Neural cell (in vitro differentiated cells): ENCODE measurements around the gene WDR77. TPM values are rescaled to one million over a fixed set of nuclear protein-coding genes. Genes with fewer than 3 reads are reported as not detected.

Experiments
- H2AFZ ChIP-seq: fragments of 200-600, 300-800 bp; sonication (generic), shearing (Covaris generic); 2 replicates; pipeline ENCODE4 v1.6.0; 2014; ENCODE audit warnings: low read depth, mild to moderate bottlenecking, antibody characterized with exemption, low read length, moderate library complexity
- H3F3A ChIP-seq: fragments of 200-600 bp; shearing (Covaris generic); 2 replicates; pipeline ENCODE4 v1.6.1; 2016; ENCODE audit warnings: mild to moderate bottlenecking, moderate library complexity, mixed read lengths, antibody characterized with exemption, low read length; ENCODE audit not compliant: insufficient read depth, poor library complexity, severe bottlenecking
- H3K27ac ChIP-seq: fragments of 200-600, 300-800 bp; sonication (generic), shearing (Covaris generic); 2 replicates; pipeline ENCODE4 v1.5.1; 2014; ENCODE audit warnings: mild to moderate bottlenecking, low read length, moderate library complexity
- H3K27me3 ChIP-seq: fragments of 300-800, 200-600 bp; sonication (generic), shearing (Covaris generic); 2 replicates; pipeline ENCODE4 v1.6.0; 2014; ENCODE audit warnings: mild to moderate bottlenecking, low read depth, low read length, moderate library complexity; ENCODE audit not compliant: insufficient read depth
- H3K36me3 ChIP-seq: fragments of 300-800, 200-600 bp; sonication (generic), shearing (Covaris generic); 2 replicates; pipeline ENCODE4 v1.5.1; 2014; ENCODE audit warnings: mild to moderate bottlenecking, antibody characterized with exemption, low read length, moderate library complexity; ENCODE audit not compliant: insufficient read depth
- H3K4me2 ChIP-seq: fragments of 300-800, 200-600 bp; sonication (generic), shearing (Covaris generic); 2 replicates; pipeline ENCODE4 v1.6.0; 2014; ENCODE audit warnings: mild to moderate bottlenecking, low read length
- H3K4me3 ChIP-seq: fragments of 300-800, 200-600 bp; sonication (generic), shearing (Covaris generic); 2 replicates; pipeline ENCODE4 v1.5.1; 2014; ENCODE audit warnings: mild to moderate bottlenecking, low read length, moderate library complexity
- H3K79me2 ChIP-seq: fragments of 200-600 bp; shearing (Covaris generic); replicated peaks from 2 replicates; pipeline ENCODE4 v1.6.0; 2014; ENCODE audit warnings: mild to moderate bottlenecking, low read length, moderate library complexity; ENCODE audit not compliant: insufficient read depth
- H3K9ac ChIP-seq: fragments of 300-800, 200-600 bp; sonication (generic), shearing (Covaris generic); 2 replicates; pipeline ENCODE4 v1.6.1; 2016; ENCODE audit warnings: mild to moderate bottlenecking, low read length, mixed read lengths
- H3K9me2 ChIP-seq: fragments of 200-600 bp; shearing (Covaris generic); 2 replicates; pipeline ENCODE4 v1.6.1; 2016; ENCODE audit warnings: mild to moderate bottlenecking, low read length, mixed read lengths; ENCODE audit not compliant: insufficient read depth
- H3K9me3 ChIP-seq: fragments of 200-600, 300-800 bp; sonication (generic), shearing (Covaris generic); 2 replicates; pipeline ENCODE4 v1.6.1; 2016; ENCODE audit warnings: mild to moderate bottlenecking, mixed run types, low read length, moderate library complexity, mixed read lengths
- H4K20me1 ChIP-seq: fragments of 200-600 bp; shearing (Covaris generic); 2 replicates; pipeline ENCODE4 v1.6.1; 2016; ENCODE audit warnings: mild to moderate bottlenecking, mixed run types; ENCODE audit not compliant: insufficient read depth
- CTCF ChIP-seq: fragments of 450-650 bp; IDR thresholded peaks from 2 replicates; pipeline ENCODE4 v1.5.1; 2014; ENCODE audit warnings: antibody characterized with exemption, mild to moderate bottlenecking, moderate library complexity; ENCODE audit not compliant: poor library complexity, severe bottlenecking
- EP300 ChIP-seq: fragments of 450-650 bp; conservative IDR thresholded peaks from 2 replicates; pipeline ENCODE4 v1.6.1; 2014; ENCODE audit warnings: antibody characterized with exemption, mild to moderate bottlenecking, moderate library complexity; ENCODE audit not compliant: poor library complexity, severe bottlenecking
- EZH2 ChIP-seq: fragments of 200-600, 300-800 bp; shearing (Covaris generic), sonication (generic); IDR thresholded peaks from 2 replicates; pipeline ENCODE4 v1.6.1; 2014; ENCODE audit warnings: antibody characterized with exemption, low read length, borderline replicate concordance, mild to moderate bottlenecking; ENCODE audit not compliant: insufficient read depth, poor library complexity, severe bottlenecking
- MXI1 ChIP-seq: fragments of 450-650 bp; conservative IDR thresholded peaks from 2 replicates; pipeline ENCODE4 v1.6.1; 2014; ENCODE audit warnings: antibody characterized with exemption, mild to moderate bottlenecking; ENCODE audit not compliant: poor library complexity, severe bottlenecking
- POLR2AphosphoS5 ChIP-seq: IDR thresholded peaks from 2 replicates; pipeline ENCODE4 v1.6.1; 2012
- RAD21 ChIP-seq: fragments of 450-650 bp; conservative IDR thresholded peaks from 2 replicates; pipeline ENCODE4 v1.6.1; 2014; ENCODE audit warnings: antibody characterized with exemption, mild to moderate bottlenecking, moderate library complexity
- REST ChIP-seq: IDR thresholded peaks from 2 replicates; pipeline ENCODE4 v1.6.1; 2012; ENCODE audit warnings: borderline replicate concordance
- SMC3 ChIP-seq: fragments of 450-650 bp; conservative IDR thresholded peaks from 2 replicates; pipeline ENCODE4 v1.6.1; 2014; ENCODE audit warnings: antibody characterized with exemption, mild to moderate bottlenecking, moderate library complexity; ENCODE audit not compliant: poor library complexity
- TAF1 ChIP-seq: IDR thresholded peaks from 2 replicates; pipeline ENCODE4 v1.6.1; 2012; ENCODE audit warnings: low read depth
- polyA plus RNA-seq: library from polyadenylated mRNA; depleted of rRNA; stranded (reverse); fragments of >200 nt; gene quantifications from 2 replicates; pipeline ENCODE4 v1.2.3, GENCODE V29; 2014

The WDR77 gene
- polyA plus RNA-seq, 1 donor from 2014 or later, result 63.6 TPM

GRCh38 chr1:111476214-111476613, 27.2 kb upstream of the WDR77 start:
- Histone ChIP-seq H3K27me3 (no peaks in the 10 kb centered on the region), H3K4me3 (no peak overlapping the region), H3K36me3 (no peaks in the 10 kb centered on the region), H3K27ac (no peak overlapping the region), H3K9me2 (no peaks in the 10 kb centered on the region), H3K4me2 (no peak overlapping the region), H2AFZ (no peak overlapping the region), H3K9ac (no peak overlapping the region), H4K20me1 (no peaks in the 10 kb centered on the region), H3F3A (no peaks in the 10 kb centered on the region), H3K9me3 (no peaks in the 10 kb centered on the region), H3K79me2 (no peaks in the 10 kb centered on the region)
- TF ChIP-seq TAF1 (no peak), RAD21 (no peak), SMC3 (no peak), MXI1 (no peak), REST (no peak), POLR2AphosphoS5 (no peak), EZH2 (no peak), EP300 (no peak), CTCF (no peak)

- Histone ChIP-seq H3K27ac (no peak overlapping the region), H3K27me3 (no peaks in the 10 kb centered on the region)
These were observed 26.6 kb upstream of the WDR77 start for GRCh38 chr1:111475701-111476100.

More at GRCh38 chr1:111475701-111476100, 26.6 kb upstream of the WDR77 start:
- no peak for TF ChIP-seq EZH2
- TF ChIP-seq EP300, result no peak
- TF ChIP-seq REST, result no peak
- TF ChIP-seq CTCF, result no peak
- TF ChIP-seq POLR2AphosphoS5, result no peak
- no peak for TF ChIP-seq SMC3
- TF ChIP-seq MXI1, result no peak
- TF ChIP-seq TAF1, result no peak
- no peak for TF ChIP-seq RAD21
- no peak overlapping the region for H3K9ac ChIP-seq
- H3K36me3 ChIP-seq, result no peaks in the 10 kb centered on the region
- H3K9me3 ChIP-seq, result no peaks in the 10 kb centered on the region
- no peak overlapping the region for H2AFZ ChIP-seq
- no peaks in the 10 kb centered on the region for H3K9me2 ChIP-seq
- no peak overlapping the region for H3K4me2 ChIP-seq
- H4K20me1 ChIP-seq, result no peaks in the 10 kb centered on the region
- no peaks in the 10 kb centered on the region for H3K79me2 ChIP-seq
- H3K4me3 ChIP-seq, result no peak overlapping the region
- no peaks in the 10 kb centered on the region for H3F3A ChIP-seq
